Skeletal muscle cell (primary cell): ENCODE measurements around the gene CXorf49B.
"Not testable (repeated sequence)": the region's sequence is repeated elsewhere in the genome, so short reads cannot be mapped to it uniquely, and the experiment has no call there.

Experiments used
- DNase-seq: peaks from one replicate; pipeline ENCODE4 v3.0.0-alpha.2; 2010; ENCODE audit warnings: low read depth
- H3K4me3 ChIP-seq: 2 replicates; pipeline ENCODE4 v1.5.1; 2011; ENCODE audit warnings: low read depth, mild to moderate bottlenecking, control low read depth, low read length, moderate library complexity

CXorf49B gene

DNA sequence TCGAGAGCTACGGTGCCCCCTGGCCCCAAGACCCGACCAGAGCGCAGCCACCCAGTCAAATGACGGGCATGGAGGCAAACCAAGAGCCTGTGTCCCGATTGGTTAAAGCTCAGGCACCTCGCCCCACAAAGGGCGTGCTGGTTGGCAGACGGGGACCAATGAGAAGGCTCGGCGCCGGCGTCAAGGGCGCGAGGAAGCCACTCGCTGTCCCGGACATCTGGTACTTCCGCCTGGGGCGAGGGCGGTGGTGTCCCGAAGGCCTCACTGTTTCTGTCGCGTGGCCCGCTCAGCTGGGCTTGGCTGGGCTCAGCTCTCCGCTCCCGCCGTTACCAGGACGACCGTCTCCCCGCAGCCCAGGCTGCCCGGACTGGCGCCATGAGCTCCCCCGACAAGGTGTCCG is at the start of gene CXorf49B:
TSS of gene CXorf49B (plus strand) at position 301 of the 400 bp plus-strand sequence. CDS start at position 376, 75 bp downstream.
- DNase-seq, H3K4me3 ChIP-seq: not testable (repeated sequence)

DNA sequence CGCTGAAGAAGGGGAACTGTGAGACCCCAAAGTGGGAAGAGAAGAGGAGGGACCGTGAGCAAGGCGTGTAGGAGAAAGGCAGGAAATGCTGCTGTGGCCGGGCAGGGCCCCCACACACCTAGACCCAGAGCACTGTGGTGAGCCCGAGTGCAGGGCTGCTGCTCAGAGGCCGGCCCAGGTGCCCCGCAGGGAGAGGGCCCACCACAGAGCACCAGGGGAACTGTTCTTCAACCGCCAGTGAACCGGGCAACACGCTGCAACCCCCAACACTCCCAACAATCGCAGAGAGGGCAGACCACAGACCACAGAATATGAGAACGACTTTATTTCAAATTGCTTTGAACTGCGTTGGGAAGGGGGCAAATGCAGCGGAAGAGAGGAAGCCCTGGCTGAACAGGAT is 49.1 kb upstream of the CXorf49B start:
- H3K4me3 ChIP-seq, DNase-seq: not testable (repeated sequence)

DNA sequence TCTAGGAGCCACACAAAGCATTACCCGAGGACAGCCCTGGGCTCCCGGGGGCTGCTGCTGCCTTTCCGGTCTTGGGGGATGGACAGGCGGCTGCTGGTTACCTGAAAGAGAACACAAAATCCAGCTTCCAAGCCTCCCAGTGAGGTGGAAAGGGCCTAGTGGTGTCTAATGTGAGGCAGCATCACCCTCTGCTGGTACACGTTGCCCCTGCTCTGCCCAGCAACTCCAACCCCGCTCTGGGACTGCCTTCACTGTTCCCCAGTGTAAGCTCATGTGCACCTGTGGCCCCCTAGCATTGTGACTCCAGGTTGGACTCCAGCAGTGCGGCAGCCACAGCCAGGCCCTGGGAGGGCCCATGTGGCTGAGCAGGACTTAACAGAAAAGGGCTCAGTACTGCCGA is 47.6 kb upstream of the CXorf49B start:
- H3K4me3 ChIP-seq, DNase-seq: not testable (repeated sequence)

DNA sequence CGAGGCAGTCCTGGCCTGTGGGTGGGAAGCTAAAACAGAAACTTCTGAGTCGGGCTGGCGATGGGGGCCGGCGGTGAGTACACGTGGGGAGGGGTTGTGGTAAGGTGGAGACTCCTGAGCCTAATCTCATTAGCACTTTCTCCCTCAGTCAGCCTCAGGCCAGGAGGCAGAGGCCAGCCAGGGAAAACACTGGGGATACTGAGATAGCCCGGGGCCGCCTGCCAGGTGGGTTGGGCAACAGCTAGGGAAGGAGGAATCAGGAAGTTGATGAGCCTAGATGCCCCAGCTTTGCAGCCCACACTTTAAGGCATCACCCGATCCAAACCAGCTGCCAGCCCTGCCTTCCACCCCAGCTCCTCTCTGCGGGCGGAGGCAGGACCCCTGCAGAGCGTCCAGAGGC is 46.8 kb upstream of the CXorf49B start:
- not testable (repeated sequence) for DNase-seq, H3K4me3 ChIP-seq

DNA sequence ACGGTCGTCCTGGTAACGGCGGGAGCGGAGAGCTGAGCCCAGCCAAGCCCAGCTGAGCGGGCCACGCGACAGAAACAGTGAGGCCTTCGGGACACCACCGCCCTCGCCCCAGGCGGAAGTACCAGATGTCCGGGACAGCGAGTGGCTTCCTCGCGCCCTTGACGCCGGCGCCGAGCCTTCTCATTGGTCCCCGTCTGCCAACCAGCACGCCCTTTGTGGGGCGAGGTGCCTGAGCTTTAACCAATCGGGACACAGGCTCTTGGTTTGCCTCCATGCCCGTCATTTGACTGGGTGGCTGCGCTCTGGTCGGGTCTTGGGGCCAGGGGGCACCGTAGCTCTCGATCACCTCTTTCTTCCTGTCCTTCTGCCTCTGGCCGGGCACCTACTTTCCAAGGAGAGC is 45.0 kb upstream of the CXorf49B start, which contains the start of gene CXorf49:
TSS of gene CXorf49 (minus strand) at position 101 of the 400 bp plus-strand sequence. CDS start 134 bp downstream, outside the sequence.
- not testable (repeated sequence) for H3K4me3 ChIP-seq, DNase-seq

DNA sequence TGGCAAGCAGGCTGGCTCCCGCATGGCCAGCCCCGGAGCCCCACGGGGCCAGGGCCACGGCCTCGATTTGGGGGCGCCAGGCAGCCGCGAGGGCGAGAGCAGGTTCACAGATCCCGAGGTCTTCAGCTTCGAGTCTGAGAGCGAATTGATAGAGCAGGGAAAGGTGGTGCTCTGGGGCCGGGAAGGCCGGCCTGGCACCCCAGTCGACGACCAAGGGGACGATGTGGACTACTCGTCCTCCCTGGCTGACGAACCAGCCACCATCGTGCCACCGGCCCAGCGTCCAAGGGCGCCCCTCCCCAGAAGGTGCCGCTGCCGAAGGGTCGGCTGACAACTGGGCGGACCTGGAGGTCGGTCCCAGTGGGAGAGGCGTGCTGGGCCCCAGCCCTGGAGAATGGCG is 44.0 kb upstream of the CXorf49B start:
- DNase-seq, H3K4me3 ChIP-seq: not testable (repeated sequence)

DNA sequence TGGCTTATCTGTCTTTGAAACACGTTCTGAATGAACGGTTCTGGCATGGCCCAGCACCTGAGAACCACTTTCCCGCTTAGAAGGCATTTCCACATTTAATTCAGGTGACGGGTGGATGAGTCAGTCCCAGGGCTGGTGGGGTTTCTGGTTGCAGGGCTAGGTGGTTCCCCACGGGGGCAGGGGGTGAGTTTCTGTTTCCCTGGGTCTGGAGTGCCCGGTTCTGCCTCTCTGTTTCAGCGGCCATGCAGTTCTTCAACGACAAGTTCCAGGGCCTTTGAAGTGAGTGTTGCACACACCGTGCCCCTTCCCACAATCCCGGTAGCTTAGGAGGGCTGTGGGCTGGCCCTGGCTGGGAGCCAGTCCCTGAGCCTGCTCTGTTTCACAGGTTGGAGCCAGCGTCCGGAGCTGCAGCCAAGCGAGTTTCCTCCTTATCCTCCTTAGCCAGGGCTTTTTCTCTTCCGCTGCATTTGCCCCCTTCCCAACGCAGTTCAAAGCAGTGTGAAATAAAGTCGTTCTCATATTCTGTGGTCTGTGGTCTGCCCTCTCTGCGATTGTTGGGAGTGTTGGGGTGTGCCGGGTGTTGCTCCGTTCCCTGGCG is 42.8 kb upstream of the CXorf49B start:
- not testable (repeated sequence) for H3K4me3 ChIP-seq, DNase-seq

DNA sequence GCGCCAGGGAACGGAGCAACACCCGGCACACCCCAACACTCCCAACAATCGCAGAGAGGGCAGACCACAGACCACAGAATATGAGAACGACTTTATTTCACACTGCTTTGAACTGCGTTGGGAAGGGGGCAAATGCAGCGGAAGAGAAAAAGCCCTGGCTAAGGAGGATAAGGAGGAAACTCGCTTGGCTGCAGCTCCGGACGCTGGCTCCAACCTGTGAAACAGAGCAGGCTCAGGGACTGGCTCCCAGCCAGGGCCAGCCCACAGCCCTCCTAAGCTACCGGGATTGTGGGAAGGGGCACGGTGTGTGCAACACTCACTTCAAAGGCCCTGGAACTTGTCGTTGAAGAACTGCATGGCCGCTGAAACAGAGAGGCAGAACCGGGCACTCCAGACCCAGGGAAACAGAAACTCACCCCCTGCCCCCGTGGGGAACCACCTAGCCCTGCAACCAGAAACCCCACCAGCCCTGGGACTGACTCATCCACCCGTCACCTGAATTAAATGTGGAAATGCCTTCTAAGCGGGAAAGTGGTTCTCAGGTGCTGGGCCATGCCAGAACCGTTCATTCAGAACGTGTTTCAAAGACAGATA is 2.4 kb upstream of the CXorf49B start:
- not testable (repeated sequence) for DNase-seq, H3K4me3 ChIP-seq

DNA sequence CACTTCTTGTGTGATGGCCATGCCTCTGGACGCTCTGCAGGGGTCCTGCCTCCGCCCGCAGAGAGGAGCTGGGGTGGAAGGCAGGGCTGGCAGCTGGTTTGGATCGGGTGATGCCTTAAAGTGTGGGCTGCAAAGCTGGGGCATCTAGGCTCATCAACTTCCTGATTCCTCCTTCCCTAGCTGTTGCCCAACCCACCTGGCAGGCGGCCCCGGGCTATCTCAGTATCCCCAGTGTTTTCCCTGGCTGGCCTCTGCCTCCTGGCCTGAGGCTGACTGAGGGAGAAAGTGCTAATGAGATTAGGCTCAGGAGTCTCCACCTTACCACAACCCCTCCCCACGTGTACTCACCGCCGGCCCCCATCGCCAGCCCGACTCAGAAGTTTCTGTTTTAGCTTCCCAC is 1.7 kb downstream of the CXorf49B start:
- not testable (repeated sequence) for H3K4me3 ChIP-seq, DNase-seq

DNA sequence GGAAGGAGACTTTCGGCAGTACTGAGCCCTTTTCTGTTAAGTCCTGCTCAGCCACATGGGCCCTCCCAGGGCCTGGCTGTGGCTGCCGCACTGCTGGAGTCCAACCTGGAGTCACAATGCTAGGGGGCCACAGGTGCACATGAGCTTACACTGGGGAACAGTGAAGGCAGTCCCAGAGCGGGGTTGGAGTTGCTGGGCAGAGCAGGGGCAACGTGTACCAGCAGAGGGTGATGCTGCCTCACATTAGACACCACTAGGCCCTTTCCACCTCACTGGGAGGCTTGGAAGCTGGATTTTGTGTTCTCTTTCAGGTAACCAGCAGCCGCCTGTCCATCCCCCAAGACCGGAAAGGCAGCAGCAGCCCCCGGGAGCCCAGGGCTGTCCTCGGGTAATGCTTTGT is 2.5 kb downstream of the CXorf49B start:
- DNase-seq, H3K4me3 ChIP-seq: not testable (repeated sequence)

DNA sequence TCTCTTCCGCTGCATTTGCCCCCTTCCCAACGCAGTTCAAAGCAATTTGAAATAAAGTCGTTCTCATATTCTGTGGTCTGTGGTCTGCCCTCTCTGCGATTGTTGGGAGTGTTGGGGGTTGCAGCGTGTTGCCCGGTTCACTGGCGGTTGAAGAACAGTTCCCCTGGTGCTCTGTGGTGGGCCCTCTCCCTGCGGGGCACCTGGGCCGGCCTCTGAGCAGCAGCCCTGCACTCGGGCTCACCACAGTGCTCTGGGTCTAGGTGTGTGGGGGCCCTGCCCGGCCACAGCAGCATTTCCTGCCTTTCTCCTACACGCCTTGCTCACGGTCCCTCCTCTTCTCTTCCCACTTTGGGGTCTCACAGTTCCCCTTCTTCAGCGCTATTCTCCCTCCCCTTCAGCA is 4.0 kb downstream of the CXorf49B start:
- not testable (repeated sequence) for DNase-seq, H3K4me3 ChIP-seq

DNA sequence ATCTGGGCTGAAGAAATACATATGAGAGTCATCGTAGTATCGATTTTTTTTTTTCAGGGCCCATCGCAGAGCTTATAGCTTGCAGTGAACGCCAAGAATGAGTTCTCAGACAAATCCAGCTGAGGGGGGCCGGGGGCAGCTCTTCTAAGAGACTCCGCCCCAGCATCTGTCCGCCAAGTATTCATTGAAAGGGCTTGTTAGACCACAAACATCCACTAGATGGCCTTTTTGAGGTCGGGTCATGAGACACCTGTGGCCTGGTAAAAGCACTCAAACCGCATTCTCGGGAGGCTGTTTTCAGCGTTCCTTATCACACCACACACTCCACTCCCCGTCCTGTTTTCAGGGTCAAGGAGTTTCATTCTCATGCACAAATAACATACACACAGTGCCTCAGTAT is 15.2 kb downstream of the CXorf49B start:
- DNase-seq, H3K4me3 ChIP-seq: not testable (repeated sequence)

DNA sequence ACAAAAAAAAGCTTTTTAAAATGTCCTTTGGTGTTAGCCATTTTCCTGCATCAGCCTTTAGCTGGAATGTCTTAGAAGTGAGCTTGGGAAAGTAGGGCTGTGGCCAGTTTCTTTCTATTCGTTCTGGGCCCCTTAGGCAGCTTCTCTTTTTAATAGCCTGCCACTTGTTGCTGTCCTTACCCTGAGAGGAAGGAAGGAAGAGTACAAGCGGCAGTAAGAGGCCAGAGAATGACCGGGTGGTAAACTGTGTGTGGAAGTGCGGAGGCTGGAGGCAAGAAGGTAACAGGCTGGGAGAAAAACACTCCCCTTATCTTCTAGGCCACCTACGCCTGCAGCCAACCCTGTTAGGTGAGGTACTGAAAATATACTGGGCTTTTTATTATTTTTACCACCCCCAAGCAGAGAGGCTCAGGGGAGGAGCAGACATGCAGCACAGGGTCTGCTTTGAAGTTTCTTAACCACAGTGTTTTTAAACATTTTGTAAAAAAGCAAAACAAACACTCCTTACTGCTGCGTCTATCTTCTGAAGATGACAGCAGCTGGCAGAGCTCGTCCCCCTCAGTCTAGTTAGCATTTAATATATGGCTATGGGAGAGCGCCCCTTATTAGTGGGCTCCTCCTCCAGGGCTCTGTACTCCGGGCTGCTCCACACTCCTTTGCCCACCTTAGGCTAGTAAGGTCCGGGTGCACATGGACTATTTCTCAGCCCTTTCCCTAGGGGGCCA is 19.2 kb downstream of the CXorf49B start:
- H3K4me3 ChIP-seq, DNase-seq: not testable (repeated sequence)

DNA sequence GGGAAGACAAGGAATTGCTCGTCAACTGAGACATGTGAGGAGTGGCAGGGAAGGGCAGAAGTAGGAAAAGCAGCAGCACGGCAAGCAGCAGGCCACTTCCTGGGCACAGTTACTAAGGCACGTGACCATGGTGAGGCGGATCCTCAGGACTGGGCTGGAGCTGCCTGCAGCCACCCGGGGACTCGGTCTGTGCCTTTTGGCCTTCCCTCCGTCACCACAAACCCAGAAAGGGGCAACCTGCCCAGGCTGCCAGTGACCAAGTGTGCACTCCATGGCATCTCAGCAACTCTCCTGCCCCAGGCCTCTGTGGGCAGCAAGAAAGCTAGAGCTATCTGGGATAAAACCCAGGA is 19.8 kb downstream of the CXorf49B start:
- DNase-seq, H3K4me3 ChIP-seq: not testable (repeated sequence)

DNA sequence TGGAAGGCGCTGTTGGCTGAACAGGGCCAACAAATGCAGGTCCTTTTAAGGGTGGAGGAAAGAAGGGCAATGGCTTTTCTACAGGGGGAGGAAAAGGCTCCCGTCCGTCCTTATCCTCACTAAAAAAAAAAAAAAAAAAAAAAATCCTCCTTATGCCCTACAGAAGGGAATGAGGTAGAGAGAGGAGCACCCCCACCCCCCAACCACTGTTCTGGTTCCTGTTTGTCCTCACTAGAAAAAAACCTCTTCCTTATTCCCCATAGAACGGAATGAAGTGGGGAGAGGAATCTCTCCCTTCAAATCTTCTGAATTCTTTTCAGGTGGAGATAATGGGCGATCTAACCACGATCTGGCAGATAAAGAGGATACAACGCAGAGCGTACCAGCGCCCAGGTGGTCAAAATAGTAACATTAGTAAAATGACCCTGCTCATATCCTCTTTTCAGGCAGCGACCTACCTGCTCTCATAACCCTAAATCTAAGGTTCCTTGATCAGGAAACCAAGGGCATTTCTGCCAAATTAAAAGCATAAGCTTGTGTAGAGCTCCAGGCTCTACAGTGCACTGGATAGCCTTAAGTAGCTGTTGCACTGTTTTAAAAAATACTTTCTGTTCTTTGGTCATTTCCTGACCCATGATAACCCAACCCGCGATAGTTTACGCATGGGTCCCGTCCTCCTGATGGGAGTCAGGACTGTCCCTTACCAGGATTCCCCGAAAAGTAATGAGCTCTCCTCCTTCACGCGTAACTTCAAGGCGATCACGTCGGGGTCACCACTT is 20.6 kb downstream of the CXorf49B start:
- H3K4me3 ChIP-seq, DNase-seq: not testable (repeated sequence)

DNA sequence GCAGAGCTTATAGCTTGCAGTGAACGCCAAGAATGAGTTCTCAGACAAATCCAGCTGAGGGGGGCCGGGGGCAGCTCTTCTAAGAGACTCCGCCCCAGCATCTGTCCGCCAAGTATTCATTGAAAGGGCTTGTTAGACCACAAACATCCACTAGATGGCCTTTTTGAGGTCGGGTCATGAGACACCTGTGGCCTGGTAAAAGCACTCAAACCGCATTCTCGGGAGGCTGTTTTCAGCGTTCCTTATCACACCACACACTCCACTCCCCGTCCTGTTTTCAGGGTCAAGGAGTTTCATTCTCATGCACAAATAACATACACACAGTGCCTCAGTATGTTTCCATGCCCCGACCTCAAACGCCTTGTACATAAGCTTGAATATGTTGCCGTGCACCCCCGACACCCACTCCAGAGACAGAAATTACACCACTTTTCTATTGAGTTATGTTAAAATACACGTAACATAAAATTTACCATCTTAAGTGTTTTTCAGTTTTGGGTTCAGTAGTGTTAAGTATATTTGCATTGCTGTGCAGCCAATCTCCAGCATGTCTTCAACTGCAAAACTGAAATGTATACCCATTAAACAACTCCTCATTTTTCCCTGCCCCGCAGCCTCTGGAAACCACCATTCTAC is 21.3 kb downstream of the CXorf49B start:
- DNase-seq, H3K4me3 ChIP-seq: not testable (repeated sequence)

DNA sequence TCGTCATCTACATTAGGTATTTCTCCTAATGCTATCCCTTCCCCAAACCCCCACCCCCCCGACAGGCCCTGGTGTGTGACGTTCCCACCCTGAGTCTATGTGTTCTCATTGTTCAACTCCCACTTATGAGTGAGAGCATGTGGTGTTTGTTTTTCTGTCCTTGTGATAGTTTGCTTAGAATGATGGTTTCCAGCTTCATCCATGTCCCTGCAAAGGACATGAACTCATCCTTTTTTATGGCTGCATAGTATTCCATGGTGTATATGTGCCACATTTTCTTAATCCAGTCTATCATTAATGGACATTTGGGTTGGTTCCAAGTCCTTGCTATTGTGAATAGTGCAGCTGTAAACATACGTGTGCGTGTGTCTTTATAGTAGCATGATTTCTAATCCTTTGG is 43.3 kb downstream of the CXorf49B start:
- H3K4me3 ChIP-seq, DNase-seq: not testable (repeated sequence)

DNA sequence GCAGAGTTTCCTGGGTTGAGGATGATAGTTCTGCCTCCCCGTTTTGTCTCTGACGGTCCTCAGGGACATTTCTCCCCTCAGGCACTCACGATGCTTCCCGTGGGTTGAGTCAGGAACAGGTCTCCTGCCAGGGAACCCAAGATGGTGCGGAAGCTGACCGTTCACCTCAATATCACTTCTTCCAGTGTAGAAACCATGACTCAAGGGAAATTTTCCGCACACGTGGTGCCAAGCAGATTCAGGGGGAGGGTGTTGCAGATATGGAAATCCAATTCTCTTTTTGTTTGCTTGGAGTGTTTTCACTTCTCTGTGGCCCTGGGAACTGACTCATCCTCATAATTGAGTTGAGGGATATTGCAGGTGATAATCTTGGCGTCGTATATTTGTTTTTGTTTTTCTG is 46.7 kb downstream of the CXorf49B start:
- no peak for DNase-seq
- no peak overlapping the region for H3K4me3 ChIP-seq

DNA sequence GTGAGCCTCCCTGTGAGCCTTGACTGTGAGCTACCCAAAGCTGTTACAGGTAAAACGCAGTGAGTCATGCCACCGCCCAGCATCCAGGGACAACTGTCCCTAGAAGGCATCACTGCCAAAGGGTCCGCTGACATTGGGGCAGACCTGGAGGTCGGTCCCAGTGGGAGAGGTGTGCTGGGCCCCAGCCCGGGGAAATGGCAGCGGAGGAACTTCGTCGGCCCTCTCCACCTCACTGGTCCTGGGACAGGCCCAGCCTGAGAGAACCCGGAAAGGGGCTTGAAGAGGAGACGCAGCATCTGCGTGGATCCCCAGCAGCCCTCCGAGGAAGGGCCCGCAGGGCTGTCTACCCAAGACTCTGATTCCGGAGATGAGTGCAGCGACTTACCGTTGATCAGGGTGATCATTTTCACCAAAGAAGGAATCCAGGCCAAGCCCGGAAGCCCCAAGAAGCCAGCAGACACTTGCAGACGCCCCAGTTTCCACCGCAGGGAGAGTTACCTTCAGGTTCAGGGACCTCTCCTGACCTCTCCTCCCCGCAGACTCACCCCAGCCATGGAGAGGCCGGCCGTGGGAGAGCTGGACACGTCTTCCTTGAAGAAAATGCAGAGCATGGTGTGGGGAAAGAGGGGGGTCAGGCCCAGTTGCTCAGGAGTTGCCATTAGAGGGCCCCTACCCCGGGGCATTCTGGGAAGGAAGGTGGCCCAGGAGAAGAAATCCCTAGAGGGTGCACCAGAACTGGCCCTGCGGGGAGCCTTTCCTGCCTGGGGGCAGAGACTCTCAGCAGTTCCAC is 51.2 kb downstream of the CXorf49B start:
- DNase-seq = no peak
- no peak overlapping the region for H3K4me3 ChIP-seq
